HEK293T (cell line): ENCODE data around the gene FGF14.

Source experiments
- BHLHE40 ChIP-seq: fragments of 450-650 bp; IDR thresholded peaks from 2 replicates; pipeline ENCODE4 v1.6.1; 2016; ENCODE audit warnings: mild to moderate bottlenecking, moderate library complexity, borderline replicate concordance
- ELF4 ChIP-seq: fragments of 450-650 bp; IDR thresholded peaks from 2 replicates; pipeline ENCODE4 v1.6.1; 2017; ENCODE audit warnings: antibody characterized with exemption
- FOXA1 ChIP-seq: fragments of 450-650 bp; IDR thresholded peaks from 2 replicates; pipeline ENCODE4 v1.6.1; 2016; ENCODE audit warnings: mild to moderate bottlenecking
- FOXM1 ChIP-seq: fragments of 450-650 bp; IDR thresholded peaks from 2 replicates; pipeline ENCODE4 v1.6.1; 2017; ENCODE audit warnings: mild to moderate bottlenecking, borderline replicate concordance
- SP1 ChIP-seq: fragments of 450-650 bp; IDR thresholded peaks from 2 replicates; pipeline ENCODE4 v1.6.1; 2017
- TARDBP ChIP-seq: fragments of 450-650 bp; IDR thresholded peaks from 2 replicates; pipeline ENCODE4 v1.6.1; 2016

DNA sequence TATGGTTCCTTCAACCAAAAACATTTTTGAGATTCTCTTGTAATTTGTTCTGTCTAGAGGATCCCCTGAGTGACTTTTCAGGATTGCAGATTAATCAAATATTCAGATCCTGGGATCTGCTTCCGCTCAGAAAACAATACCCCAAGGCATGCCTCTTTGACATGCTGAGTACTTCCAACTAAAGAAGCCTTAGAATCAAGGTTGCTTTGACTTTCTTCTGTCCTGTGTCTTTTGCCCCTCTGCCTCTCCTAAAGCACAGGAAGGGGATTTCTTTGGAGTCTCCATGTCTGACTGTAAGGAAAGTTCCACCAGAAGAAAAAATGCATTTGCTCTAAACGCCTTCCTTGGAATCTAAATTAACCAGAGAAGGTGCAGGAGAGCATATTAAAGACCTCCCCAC, 431.5 kb downstream of the FGF14 start:
- TF ChIP-seq SP1, result no peak
- TF ChIP-seq ELF4, result no peak
- no peak for TF ChIP-seq TARDBP
- TF ChIP-seq FOXA1, result no peak
- TF ChIP-seq BHLHE40, result no peak
- no peak for TF ChIP-seq FOXM1
